HuH-7 (cell line): ENCODE data around the gene CORO2B.

Source experiments
- DNase-seq: peaks from one replicate; pipeline ENCODE4 v3.0.0; 2011; ENCODE audit warnings: low spot score

The CORO2B gene, protein sequence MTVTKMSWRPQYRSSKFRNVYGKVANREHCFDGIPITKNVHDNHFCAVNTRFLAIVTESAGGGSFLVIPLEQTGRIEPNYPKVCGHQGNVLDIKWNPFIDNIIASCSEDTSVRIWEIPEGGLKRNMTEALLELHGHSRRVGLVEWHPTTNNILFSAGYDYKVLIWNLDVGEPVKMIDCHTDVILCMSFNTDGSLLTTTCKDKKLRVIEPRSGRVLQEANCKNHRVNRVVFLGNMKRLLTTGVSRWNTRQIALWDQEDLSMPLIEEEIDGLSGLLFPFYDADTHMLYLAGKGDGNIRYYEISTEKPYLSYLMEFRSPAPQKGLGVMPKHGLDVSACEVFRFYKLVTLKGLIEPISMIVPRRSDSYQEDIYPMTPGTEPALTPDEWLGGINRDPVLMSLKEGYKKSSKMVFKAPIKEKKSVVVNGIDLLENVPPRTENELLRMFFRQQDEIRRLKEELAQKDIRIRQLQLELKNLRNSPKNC

DNA sequence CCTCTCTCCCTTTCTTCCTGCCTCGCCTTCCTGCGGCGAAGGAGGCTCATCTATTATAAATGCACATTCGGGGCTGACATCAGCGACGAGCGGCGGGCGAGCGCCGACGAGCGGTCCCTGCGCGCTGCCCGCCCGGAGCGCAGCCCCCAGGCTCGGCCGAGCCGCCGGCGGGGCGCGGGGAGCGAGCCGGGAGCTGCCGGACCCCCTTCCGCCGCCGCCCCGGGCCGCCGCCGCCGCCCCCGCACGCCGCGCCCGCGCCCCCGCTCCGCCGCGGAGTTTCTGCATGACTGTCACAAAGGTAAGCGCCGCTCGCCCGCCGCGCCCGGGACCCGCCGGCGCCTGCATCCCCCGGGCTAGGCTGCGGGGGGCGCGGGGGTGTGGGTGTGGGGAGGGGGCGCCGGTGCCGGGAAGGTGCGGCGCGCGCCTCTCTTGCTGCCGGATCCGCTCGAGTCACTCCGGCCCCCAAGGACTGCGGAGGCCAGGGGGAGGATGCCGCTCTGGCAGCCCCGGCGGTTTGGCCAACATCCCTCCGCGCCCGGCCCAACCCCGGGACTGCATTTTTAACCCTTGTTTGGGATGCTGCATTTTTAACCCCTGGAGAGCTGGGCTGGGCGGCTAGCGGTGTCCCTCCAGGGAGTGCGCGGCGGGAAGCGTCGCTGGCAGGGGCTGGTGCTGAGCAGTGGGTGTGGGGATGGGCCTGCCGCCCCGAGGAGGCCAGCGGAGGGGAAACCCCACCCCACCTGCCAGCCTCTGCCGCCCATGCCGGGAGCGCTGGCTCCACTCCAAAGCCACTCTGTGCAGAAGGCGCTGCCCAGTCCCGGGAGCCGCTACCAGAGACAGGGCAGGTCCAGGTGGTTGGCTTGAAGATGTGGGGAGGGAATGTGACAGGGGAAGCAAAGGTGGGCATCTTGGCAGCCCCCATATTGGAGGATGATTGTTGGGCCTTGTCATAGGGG, at the start of gene CORO2B:
CORO2B (plus strand) TSS at position 14 of the 956 bp plus-strand sequence; CDS start at position 284, 270 bp downstream.
- no peak for DNase-seq

DNA sequence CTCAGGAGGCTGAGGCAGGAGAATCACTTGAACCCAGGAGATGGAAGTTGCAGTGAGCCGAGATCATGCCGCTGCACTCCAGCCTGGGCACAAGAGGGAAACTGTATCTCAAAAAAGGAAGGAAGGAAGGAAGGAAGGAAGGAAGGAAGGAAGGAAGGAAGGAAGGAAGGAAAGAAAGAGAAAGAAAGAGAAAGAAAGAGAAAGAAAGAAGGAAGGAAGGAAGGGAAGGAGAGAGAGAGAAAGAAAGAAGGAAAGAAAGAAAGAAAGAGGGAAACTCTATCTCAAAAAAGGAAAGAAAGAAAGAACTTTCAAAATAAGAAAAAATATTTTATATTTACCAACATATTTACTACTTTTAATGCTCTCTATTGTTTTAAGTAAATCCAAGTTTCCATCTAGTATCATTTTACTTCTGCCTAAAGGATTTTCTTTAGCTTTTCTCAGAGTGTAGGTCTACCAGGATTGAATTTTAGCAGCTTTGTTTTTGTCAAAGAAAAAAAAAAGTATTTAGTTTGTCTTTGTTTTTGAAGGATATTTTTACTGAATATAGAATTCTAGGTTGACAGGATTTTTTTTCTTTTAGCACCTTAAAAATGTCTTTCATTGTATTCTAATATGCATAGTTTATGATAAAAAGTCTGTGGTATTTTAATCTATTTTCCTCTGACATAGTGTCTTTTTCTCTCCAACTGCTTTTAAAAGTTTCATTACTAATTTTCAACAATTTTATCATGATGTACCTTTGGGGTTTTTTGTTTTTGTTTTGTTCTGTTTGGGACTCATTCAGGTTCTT, 47.2 kb upstream of the CORO2B start:
- DNase-seq, result no peak

DNA sequence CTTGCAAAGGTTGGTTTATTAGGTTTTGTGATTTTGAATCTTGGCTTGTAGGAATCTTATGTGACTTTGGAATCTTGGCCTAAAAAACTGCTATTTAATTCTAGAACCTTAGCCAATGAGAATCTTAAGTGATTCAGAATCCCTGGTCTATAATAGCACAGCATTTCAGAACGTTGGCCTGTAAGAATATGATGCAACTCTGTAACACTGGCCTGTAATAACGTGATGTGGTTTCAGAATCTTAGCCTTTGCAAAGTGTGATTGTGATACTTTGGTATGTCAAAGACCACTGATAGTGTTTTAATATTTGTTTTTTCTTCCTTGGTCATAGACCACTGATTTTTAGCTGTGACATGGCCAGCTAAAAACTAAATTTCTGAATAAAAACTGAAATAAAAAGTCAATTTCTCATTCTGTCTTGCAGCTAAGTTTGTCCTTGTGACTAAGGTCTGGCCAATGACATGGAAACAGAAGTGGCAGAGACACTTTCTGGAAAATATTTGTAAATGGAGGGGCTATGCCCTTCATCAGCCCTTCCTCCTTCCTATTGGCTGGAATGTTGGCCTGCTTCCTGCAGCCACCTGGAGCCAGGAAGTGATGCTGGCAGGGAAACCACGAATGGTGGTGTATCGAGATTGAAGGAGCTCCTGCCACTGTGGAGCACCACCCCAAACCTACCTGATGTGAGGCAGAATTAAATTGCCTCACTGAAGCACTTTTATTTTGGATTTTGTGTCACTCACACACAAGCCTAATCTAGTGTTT, 42.3 kb upstream of the CORO2B start:
- DNase-seq, result no peak

DNA sequence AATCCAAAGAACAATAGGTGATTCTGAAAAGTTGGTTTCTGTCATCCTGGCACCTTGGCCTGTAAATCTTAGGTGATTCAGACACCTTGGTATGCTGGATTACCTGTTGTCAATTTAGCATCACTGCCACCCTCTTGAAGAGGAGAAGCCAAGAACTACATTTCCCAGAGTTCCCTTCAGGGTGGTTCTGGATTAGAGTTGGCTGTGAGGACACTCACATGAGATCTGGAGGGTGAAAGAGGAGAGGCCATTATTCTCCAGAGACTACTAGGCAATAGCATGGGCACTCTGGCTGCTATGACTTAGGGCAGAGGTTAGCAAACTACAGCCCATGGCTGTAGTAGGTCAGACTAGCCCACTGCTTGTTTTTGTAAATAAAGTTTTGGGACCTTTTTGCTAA, 41.7 kb upstream of the CORO2B start:
- DNase-seq, result no peak

DNA sequence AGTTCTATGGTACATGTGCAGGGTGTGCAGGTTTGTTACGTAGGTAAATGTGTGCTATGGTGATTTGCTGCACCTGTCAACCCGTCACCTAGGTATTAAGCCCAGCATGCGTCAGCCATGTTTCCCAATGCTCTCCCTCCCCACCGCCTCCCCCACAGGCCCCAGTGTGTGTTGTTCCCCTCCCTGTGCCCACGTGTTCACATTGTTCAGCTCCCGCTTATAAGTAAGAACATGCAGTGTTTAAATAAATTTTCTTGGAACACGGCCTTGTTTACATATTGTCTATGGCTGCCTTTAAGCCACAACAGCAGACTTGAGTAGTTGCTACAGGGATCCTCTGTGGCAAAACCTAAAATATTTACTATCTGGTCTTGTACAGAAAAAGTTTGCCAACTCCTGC, 41.3 kb upstream of the CORO2B start:
- no peak for DNase-seq

DNA sequence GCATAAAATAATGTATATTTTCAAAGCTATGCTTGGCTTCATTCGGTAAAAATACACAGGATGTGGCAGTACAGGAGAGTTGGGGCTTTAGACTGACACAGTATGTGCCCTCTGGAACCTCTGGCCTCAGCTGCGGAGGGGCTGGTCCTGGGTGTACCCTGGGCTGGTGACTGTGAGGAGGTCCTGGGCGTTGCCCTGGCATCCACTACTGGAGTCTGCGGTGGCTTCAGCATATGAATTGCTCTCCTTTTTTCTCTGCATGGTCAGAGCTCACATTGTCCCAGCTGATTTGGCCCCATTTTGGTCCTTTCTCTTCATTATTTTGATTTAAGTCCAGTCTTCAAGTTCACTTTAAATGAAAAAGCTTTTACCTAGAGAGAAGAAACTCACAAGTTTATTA, 40.5 kb upstream of the CORO2B start:
- no peak for DNase-seq

DNA sequence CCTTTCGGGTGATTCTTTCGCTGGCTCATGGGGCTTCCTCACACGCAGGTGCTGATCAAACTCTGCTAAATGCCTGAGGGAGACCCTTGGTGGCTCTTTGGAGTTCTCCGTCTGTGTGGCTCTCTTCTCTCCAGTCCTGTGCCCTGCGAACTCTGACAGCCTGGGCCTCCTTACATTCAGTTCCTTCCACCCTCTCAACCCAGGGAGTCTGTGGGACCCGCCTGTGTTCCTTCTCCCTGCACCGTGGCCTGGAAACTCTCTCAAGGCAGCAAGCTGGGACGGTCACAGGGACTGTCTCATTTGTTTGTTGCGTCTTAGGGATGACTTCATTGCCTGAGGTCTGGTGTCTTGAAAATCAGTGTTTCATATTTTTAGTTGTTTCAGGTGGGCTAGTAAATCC, 37.0 kb upstream of the CORO2B start:
- no peak for DNase-seq

DNA sequence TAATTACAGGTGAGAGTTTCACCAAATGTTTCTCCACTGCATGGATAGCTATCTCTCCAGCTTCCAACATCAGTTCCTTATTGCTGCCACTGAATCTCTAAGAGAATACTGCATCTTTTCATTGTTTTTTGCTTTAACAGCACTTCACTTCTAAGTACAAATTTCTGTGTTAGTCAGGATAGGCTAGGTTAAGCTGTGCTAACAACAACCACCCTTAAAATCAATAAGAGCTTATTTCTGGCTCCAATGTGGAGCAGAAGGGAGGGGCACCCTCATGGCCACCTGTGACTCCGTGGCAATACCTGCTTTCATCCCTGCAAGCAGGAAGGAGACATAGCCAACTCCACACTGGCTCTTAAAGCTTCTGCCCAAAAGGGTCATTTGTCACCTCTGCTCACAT, 36.4 kb upstream of the CORO2B start:
- no peak for DNase-seq

DNA sequence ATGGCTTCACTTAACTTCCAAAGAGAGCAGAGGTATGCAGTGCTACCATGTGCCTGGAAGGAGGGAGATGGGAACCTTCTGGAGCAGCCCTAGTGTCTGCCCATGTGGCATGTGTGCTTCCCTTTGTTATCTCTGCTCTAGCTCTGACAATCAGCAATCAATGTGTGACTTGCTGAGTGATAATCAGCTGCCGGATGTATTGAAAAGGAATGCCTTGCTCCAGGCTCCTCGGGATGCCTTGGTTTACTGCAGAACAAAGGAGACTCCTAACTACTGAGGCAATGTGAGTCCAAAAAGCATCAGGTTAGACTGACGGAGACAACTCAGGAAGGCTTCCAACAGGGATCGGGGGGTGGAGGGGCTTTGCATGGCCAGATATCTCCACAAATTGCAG, 36.0 kb upstream of the CORO2B start:
- no peak for DNase-seq

DNA sequence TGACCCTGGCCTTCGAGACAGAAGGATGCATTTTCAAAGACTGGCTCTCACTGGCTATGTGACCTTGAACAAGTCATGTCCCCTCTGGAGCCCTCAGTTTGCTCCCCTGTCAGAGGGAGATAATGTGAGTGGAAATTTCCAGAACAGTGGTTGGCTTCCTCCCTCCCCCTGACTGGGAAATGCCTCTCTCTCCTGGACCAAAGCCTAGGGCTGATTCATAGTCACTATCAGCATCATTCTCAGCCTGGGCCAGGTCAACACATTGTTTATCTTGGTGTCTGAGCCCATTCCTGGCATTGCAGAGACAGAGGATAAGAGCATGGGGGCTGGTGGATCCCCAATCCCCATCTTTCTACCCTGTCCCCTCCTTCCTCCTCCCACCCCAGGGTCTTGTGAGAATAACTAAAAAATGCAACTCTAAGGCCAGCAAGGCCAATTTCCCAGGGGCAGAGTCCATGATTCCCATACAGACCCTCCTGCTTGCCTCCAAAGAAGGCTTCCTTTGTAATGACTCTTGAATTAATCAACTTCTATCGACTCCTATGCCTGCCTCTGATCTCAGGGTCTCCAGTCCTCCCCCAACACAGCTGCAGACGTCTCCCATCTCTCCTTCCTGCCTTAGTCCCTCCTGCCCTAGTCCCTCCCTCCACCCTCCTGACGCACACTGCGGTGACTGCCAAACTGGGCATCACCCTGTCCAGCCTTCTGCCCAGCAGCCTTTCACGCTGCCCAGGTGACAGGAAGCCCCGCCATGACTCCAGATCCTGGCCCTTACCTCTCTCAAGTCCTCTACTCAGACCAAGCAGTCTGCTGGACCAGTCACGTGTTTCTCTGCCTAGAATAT, 35.4 kb upstream of the CORO2B start:
- DNase-seq, result no peak

DNA sequence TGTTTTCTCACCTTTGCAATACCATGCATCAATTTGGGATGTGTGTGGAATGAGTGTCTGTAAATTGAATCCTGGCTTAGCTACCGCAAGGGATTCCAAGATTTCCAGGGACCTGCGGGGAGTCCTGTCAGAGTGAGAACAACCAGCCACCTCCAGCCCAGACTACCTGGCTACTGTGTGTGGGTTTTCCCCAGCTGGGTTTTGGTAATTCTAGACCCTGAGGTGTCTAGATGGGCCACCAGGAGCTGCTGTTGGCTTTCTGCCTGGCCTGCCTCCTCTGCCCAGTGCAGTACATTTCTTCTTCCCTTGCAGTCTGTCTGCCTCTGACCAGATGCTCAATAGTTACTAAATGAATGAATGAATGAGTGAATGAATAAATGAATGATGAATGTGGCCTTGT, 32.5 kb upstream of the CORO2B start:
- DNase-seq, result no peak

DNA sequence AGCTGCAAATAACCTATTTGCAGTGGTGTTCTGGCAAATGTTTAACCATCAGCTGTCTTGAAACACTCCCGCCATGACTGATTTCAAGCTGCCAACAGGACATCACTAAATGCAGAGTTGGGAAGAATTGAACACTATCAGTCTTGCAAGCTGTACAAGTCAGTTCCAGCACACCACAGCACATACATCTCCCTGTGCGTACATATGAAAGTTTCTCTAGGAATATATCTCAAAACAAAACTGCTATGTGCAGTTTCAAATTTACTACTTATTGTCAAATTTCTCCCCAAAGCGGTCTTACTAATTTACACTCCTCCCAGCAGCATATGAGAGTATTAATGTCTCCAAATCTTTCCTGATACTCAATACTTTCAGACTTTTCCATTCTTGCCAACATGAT, 30.4 kb upstream of the CORO2B start:
- DNase-seq, result no peak

DNA sequence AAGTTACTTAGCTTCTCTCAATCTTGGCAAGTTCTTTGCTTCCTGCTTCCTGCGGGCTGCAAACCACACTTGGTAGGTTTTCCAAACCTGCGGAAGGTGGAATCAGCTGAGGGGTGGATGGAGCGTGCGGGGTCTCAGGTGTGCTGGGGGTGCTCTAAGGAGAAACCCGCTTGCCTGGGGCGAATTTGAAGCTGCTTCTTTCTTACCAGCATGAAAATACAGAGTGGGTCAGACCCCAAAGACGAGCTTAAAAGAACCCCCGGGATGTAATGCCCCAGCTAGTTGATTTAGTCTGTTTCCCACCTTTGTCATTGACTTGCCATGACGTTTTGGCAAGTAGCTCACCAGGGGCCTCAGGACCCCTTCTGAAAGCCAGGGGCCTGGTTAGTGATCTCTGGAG, 28.8 kb upstream of the CORO2B start:
- DNase-seq, result no peak

DNA sequence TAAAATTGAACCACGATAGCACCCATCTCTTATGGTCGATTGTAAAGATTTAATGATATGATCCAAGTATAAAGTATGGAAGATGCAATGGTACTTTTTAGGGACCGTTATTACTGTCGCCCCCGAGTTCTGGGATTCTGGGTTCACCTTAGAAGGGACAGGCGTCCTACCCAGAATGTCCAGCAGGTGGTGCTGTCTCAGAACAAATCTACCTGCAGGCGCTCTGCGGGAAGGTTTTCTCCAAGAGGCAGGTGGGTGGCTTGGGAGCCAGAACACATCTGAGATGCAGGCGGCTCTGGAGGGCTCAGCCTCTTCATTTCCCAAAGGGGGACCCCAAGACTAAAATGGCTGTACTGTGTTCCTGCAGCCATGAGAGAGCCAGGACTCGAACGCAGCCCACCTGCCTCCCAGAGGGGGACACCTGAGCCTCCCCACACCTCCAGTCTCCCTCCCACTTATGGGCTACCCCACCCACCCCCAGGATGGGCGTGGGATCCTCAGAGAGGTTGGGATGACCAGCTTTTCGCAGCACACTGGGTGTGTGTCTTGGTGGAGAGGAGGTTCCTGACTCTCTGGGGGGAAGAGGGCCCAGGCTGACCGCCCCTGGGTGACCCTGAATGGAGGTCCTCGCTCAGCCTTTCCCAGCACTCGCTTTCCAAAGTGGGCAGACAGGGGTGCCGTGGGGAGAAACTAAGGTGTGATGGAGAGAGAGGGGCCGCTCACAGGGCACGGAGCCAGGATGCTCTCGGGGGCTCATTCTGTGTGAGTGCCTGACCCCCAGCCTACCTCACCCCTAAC, 28.1 kb upstream of the CORO2B start:
- DNase-seq, result peak; percentile 72

DNA sequence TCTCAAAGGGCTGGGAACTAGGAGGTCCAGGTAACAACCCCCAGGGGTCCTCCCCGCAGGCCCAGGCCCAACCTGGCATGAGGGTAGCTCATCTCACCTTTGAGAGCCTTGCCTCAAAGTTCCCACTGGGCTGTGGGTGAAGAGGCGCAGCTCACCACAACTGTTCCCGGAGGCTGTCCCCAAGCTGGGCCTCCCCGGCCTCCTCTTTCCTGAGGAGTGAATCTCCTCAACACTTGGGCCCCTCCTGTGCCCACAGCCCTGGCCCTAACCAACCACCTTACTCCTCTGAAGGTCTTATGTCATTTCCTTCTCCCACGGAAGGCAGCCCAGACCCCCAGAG, 27.5 kb upstream of the CORO2B start:
- no peak for DNase-seq

DNA sequence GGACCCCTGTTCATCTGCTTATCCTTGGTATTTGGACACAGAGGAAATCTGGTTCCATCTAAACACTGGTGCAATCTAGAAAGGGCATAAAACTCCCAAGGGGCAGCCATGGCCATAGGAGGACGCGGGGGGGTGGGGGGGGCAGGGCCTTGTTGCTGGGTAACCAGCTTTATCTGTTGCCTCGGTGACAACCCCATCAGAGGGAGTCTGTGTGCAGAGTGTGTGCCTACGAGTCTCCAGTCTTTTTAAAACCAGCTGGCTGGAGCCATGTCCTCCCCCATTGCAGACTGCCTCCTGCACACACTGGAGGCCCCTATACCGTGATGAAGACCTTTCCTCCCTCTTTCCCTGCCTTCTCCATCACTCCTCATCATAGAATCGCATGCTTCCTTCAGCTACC, 26.4 kb upstream of the CORO2B start:
- DNase-seq, result no peak

DNA sequence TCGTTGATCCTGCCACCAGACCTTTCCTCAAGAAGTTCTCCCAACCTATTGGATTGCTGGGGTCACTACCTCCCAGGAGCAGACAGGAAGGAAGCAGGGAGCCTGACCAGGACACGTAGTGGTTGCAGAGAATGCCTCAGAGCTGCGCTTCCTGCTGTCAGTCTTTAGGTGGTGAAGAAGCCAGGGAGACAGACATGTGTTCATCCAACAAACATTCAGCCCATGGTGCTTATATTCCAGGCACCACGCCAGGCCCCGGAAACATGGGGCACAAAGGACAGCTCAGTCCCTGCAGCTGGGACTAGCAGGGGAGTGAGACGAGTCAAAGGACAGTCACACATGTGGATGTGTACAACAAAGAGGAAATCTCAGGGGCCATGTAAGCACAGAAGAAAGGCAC, 26.0 kb upstream of the CORO2B start:
- DNase-seq, result no peak

DNA sequence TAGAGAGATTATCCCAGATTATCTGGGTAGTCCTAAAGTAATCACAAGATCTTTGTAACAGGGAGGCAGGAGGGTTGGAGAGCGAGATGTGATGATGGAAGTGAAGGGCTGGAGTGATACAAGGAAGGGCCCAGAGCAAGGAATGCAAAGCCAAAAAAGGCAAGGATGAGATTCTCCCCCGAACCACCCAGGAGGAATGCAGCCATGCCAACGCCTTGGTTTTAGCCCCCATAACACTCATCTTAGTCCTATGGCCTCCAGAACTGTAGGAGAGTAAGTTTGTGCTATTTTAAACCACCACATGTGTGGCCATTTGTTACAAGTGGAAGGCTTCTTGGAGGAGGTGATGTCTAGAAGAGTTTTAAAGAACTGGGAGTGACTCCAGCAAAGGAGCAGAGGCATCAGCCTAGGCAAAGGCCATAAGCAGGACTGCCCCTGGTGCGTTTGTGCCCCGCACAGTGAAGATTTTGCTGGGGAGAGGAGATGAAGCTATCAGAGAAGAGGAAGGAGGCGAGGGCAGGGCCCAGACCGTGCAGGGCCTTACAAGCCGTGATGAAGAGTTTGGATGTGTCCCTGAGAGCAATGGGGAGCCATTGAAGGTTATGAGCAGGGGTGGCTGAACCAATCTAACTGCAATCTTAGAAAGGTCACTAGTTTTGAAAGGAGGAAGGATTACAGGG, 25.3 kb upstream of the CORO2B start:
- no peak for DNase-seq
